DND-41 (cell line): ENCODE results near the gene HGF.

Source experiments
- CTCF ChIP-seq: IDR thresholded peaks from 2 replicates; pipeline ENCODE4 v1.5.1; 2012; ENCODE audit warnings: borderline replicate concordance, low read length, moderate library complexity, mild to moderate bottlenecking; ENCODE audit not compliant: poor library complexity, severe bottlenecking; ENCODE audit errors: extremely low read depth
- EZH2 ChIP-seq: IDR thresholded peaks from 3 replicates; pipeline ENCODE4 v1.6.1; 2012; ENCODE audit warnings: borderline replicate concordance, low read depth, mild to moderate bottlenecking, moderate library complexity, low read length, inconsistent platforms; ENCODE audit not compliant: severe bottlenecking

- TF ChIP-seq CTCF, result no peak
- TF ChIP-seq EZH2, result no peak
Measured at GRCh38 chr7:81690688-81691087, 79.2 kb downstream of the HGF start.
